Stimulated activated CD8-positive, alpha-beta memory T cell treated with anti-CD3 and anti-CD28 coated beads, Interleukin-7, amount 100 ng/mL, for 24 hours (primary cell): Measurements from ENCODE around the gene MAGI1.
"Not testable (repeated sequence)": the region's sequence is repeated elsewhere in the genome, so short reads cannot be mapped to it uniquely, and the experiment has no call there.

Experiments used
- DNase-seq: peaks from one replicate; pipeline ENCODE4 v3.0.0-alpha.2; 2020; ENCODE audit warnings: low read depth

The MAGI1 gene

GRCh38 chr3:65588884-65589283 lies 449.8 kb downstream of the MAGI1 start:
- DNase-seq, result no peak

GRCh38 chr3:65587650-65588439 lies 450.9 kb downstream of the MAGI1 start:
- DNase-seq, result no peak

GRCh38 chr3:65584913-65585312 lies 453.8 kb downstream of the MAGI1 start:
- no peak for DNase-seq

- no peak for DNase-seq
These were observed 454.7 kb downstream of the MAGI1 start for GRCh38 chr3:65584002-65584401.

- no peak for DNase-seq
These were observed 455.5 kb downstream of the MAGI1 start for GRCh38 chr3:65583188-65583587.

- no peak for DNase-seq
These were observed 456.6 kb downstream of the MAGI1 start for GRCh38 chr3:65582012-65582717.

- no peak for DNase-seq
These were observed 457.4 kb downstream of the MAGI1 start for GRCh38 chr3:65581313-65581712.

- no peak for DNase-seq
These were observed 459.9 kb downstream of the MAGI1 start for GRCh38 chr3:65578861-65579260.

GRCh38 chr3:65577843-65578430 lies 460.8 kb downstream of the MAGI1 start:
- no peak for DNase-seq

- DNase-seq, result no peak
These were observed 461.8 kb downstream of the MAGI1 start for GRCh38 chr3:65576966-65577365.

GRCh38 chr3:65576228-65576627 lies 462.5 kb downstream of the MAGI1 start:
- no peak for DNase-seq

- DNase-seq, result no peak
These were observed 463.3 kb downstream of the MAGI1 start for GRCh38 chr3:65575376-65575840.

GRCh38 chr3:65573548-65574116 lies 465.1 kb downstream of the MAGI1 start:
- DNase-seq, result no peak

- DNase-seq, result no peak
These were observed 466.4 kb downstream of the MAGI1 start for GRCh38 chr3:65572175-65572777.

GRCh38 chr3:65569845-65570405 lies 468.8 kb downstream of the MAGI1 start:
- DNase-seq, result no peak

GRCh38 chr3:65569129-65569528 lies 469.6 kb downstream of the MAGI1 start:
- DNase-seq, result no peak

GRCh38 chr3:65568497-65568896 lies 470.2 kb downstream of the MAGI1 start:
- DNase-seq, result no peak

GRCh38 chr3:65565744-65566143 lies 473.0 kb downstream of the MAGI1 start:
- DNase-seq, result not testable (repeated sequence)

- DNase-seq, result no peak
These were observed 474.2 kb downstream of the MAGI1 start for GRCh38 chr3:65564483-65564882.

GRCh38 chr3:65563861-65564260 lies 474.9 kb downstream of the MAGI1 start:
- no peak for DNase-seq

GRCh38 chr3:65562447-65562846 lies 476.3 kb downstream of the MAGI1 start:
- no peak for DNase-seq

- DNase-seq, result no peak
These were observed 477.1 kb downstream of the MAGI1 start for GRCh38 chr3:65561617-65562016.
